Transverse colon (tissue), 3 donors: ENCODE data around the gene TM9SF3.

Source experiments
- CTCF ChIP-seq, 5 experiments: fragments of 200-600 bp in 3 of 5; fragments of 450-650 bp in 2 of 5; sonication (generic) in 3 of 5; IDR thresholded peaks; 1 replicate in 2 of 5; 2 replicates in 3 of 5; pipeline ENCODE4 v1.5.1; 2016 to 2017; ENCODE audit warnings: antibody characterized with exemption in 5 of 5, inconsistent platforms in 3 of 5, mild to moderate bottlenecking in 2 of 5, moderate library complexity in 1 of 5
- POLR2A ChIP-seq: fragments of 450-650 bp; IDR thresholded peaks from one replicate; pipeline ENCODE4 v1.6.1; 2016; ENCODE audit warnings: antibody characterized with exemption, mild to moderate bottlenecking, moderate library complexity

- TF ChIP-seq CTCF (IDR thresholded peaks at IDR 0.05) (no peak), POLR2A (no peak)
These were observed 86.3 kb downstream of the TM9SF3 start for GRCh38 chr10:96500519-96500918.
